HCT116 (cell line): ENCODE results near the gene DNAJC5G. TPM values are rescaled to one million over a fixed set of nuclear protein-coding genes. Genes with fewer than 3 reads are reported as not detected.

Experiments used
- ATAC-seq: fragments of 200-7000 bp; cut with Tn5 transposase; 2 replicates; pipeline ENCODE4 v1.9.1; 2020; ENCODE audit warnings: mild to moderate bottlenecking, moderate library complexity
- BruUV-seq: library from RNA; stranded (reverse); fragments of 400-500 nt; replicated peaks from 2 replicates; lab custom pipeline; 2021; lab: Mats Ljungman, UMichigan
- CTCF ChIA-PET: fragments of 300-600 bp; sonication (Branson Sonifier 250); formaldehyde crosslinking; loops from one replicate; lab custom pipeline; 2021; ENCODE audit warnings: antibody characterized with exemption; lab: Charles Lee
- POLR2A ChIA-PET: fragments of 300-600, 350-600 bp; sonication (Branson Sonifier 250); formaldehyde crosslinking; loops from one replicate; lab custom pipeline; 2021; ENCODE audit warnings: antibody characterized with exemption; lab: Charles Lee
- RAD21 ChIA-PET, 2 experiments: fragments of 300-600 bp; sonication (Branson Sonifier 250); formaldehyde crosslinking; loops; one replicate each; lab custom pipeline; 2023; ENCODE audit warnings: low total read pairs in 2 of 2; ENCODE audit not compliant: uncharacterized antibody in 2 of 2, unreplicated experiment in 2 of 2, low non-redundant PET in 1 of 2; lab: Charles Lee
- DNase-seq: peaks from one replicate; pipeline ENCODE4 v3.0.0-alpha.2; 2010; ENCODE audit warnings: low read depth, low spot score
- H2AFZ ChIP-seq: fragments of 200-600 bp; shearing (Covaris generic), sonication (generic); 2 replicates; pipeline ENCODE4 v1.6.1; 2017; ENCODE audit warnings: low read depth, mixed run types, mixed read lengths, antibody characterized with exemption, low read length; ENCODE audit not compliant: poor library complexity, severe bottlenecking
- H3K27ac ChIP-seq: 2 replicates; pipeline ENCODE4 v1.5.1; 2012; ENCODE audit warnings: low read depth, low read length
- H3K27me3 ChIP-seq: fragments of 200-600 bp; sonication (generic); 2 replicates; pipeline ENCODE4 v1.6.1; 2016; ENCODE audit warnings: mixed run types, low read length, mixed read lengths; ENCODE audit not compliant: insufficient read depth
- H3K36me3 ChIP-seq, 2 experiments: fragments of 200-500 bp in 1 of 2; fragments of 200-600 bp in 1 of 2; sonication (Bioruptor generic) in 1 of 2; sonication (generic) in 1 of 2; 2 replicates each; pipeline versions ENCODE4 v1.5.1 to v1.6.1; 2014 to 2016; ENCODE audit warnings: low read length in 2 of 2, inconsistent platforms in 1 of 2, mixed read lengths in 1 of 2, mixed run types in 1 of 2; ENCODE audit not compliant: insufficient read depth in 2 of 2, control insufficient read depth in 1 of 2
- H3K4me1 ChIP-seq, 2 experiments: fragments of 200-600 bp in 1 of 2; sonication (generic) in 1 of 2; 2 replicates each; pipeline versions ENCODE4 v1.5.1 to v1.6.1; 2012 to 2017; ENCODE audit warnings: low read length in 2 of 2, inconsistent platforms in 1 of 2, mild to moderate bottlenecking in 1 of 2, mixed read lengths in 1 of 2, mixed run types in 1 of 2, moderate library complexity in 1 of 2; ENCODE audit not compliant: insufficient read depth in 2 of 2, control insufficient read depth in 1 of 2
- H3K4me2 ChIP-seq: fragments of 200-600 bp; sonication (generic); 2 replicates; pipeline ENCODE4 v1.6.1; 2017; ENCODE audit warnings: mixed run types, low read length, mixed read lengths
- H3K4me3 ChIP-seq, 2 experiments: fragments of 200-600 bp in 1 of 2; sonication (generic) in 1 of 2; replicated peaks in 1 of 2; 2 replicates each; pipeline ENCODE4 v1.5.1; 2011 to 2016; ENCODE audit warnings: low read length in 2 of 2, control low read depth in 1 of 2, low read depth in 1 of 2, mild to moderate bottlenecking in 1 of 2, mixed read lengths in 1 of 2, mixed run types in 1 of 2
- H3K79me2 ChIP-seq: fragments of 200-600 bp; sonication (generic); 2 replicates; pipeline ENCODE4 v1.6.1; 2017; ENCODE audit warnings: mild to moderate bottlenecking, mixed run types, low read length, moderate library complexity, mixed read lengths; ENCODE audit not compliant: insufficient read depth
- H3K9ac ChIP-seq: fragments of 200-600 bp; sonication (generic); 2 replicates; pipeline ENCODE4 v1.6.1; 2016; ENCODE audit warnings: low read length, mixed read lengths
- H3K9me2 ChIP-seq: fragments of 200-600 bp; sonication (generic), shearing (Covaris generic); 2 replicates; pipeline ENCODE4 v1.6.1; 2017; ENCODE audit warnings: mixed run types, mild to moderate bottlenecking, moderate library complexity; ENCODE audit not compliant: insufficient read depth
- H3K9me3 ChIP-seq, 2 experiments: fragments of 200-500 bp in 1 of 2; fragments of 200-600 bp in 1 of 2; sonication (Bioruptor generic) in 1 of 2; sonication (generic) in 1 of 2; 2 replicates each; pipeline ENCODE4 v1.6.1; 2014 to 2017; ENCODE audit warnings: low read length in 2 of 2, mixed read lengths in 2 of 2, inconsistent platforms in 1 of 2, low read depth in 1 of 2, mild to moderate bottlenecking in 1 of 2, mixed run types in 1 of 2, moderate library complexity in 1 of 2; ENCODE audit not compliant: control insufficient read depth in 1 of 2, insufficient read depth in 1 of 2
- H4K20me1 ChIP-seq: fragments of 200-600 bp; sonication (generic), shearing (Covaris generic); 2 replicates; pipeline ENCODE4 v1.6.1; 2017; ENCODE audit warnings: mixed run types, mild to moderate bottlenecking, moderate library complexity; ENCODE audit not compliant: insufficient read depth
- CBX3 ChIP-seq: IDR thresholded peaks from 2 replicates; pipeline ENCODE4 v1.6.1; 2012; ENCODE audit warnings: low read depth
- CEBPB ChIP-seq: IDR thresholded peaks from 2 replicates; pipeline ENCODE4 v1.6.1; 2012; ENCODE audit warnings: low read depth
- EGR1 ChIP-seq: IDR thresholded peaks from 2 replicates; pipeline ENCODE4 v1.6.1; 2012; ENCODE audit warnings: low read depth
- ELF1 ChIP-seq: IDR thresholded peaks from 2 replicates; pipeline ENCODE4 v1.6.1; 2012; ENCODE audit warnings: low read depth, borderline replicate concordance
- EZH2 ChIP-seq: fragments of 200-600 bp; sonication (generic); IDR thresholded peaks from 2 replicates; pipeline ENCODE4 v1.6.1; 2017; ENCODE audit warnings: antibody characterized with exemption, mixed run types
- EZH2phosphoT487 ChIP-seq: fragments of 200-600 bp; IDR thresholded peaks from 2 replicates; pipeline ENCODE4 v1.6.1; 2018; ENCODE audit warnings: antibody characterized with exemption, borderline replicate concordance
- FOSL1 ChIP-seq: IDR thresholded peaks from 2 replicates; pipeline ENCODE4 v1.6.1; 2012; ENCODE audit warnings: low read depth
- MAX ChIP-seq: IDR thresholded peaks from 2 replicates; pipeline ENCODE4 v1.6.1; 2012
- RAD21 ChIP-seq: IDR thresholded peaks from 2 replicates; pipeline ENCODE4 v1.6.1; 2012; ENCODE audit warnings: low read depth, mild to moderate bottlenecking
- SIN3A ChIP-seq: IDR thresholded peaks from 2 replicates; pipeline ENCODE4 v1.6.1; 2012; ENCODE audit warnings: low read depth
- SP1 ChIP-seq: IDR thresholded peaks from 2 replicates; pipeline ENCODE4 v1.6.1; 2012; ENCODE audit warnings: low read depth
- SRF ChIP-seq: IDR thresholded peaks from 2 replicates; pipeline ENCODE4 v1.6.1; 2012; ENCODE audit warnings: low read depth
- YY1 ChIP-seq: IDR thresholded peaks from 2 replicates; pipeline ENCODE4 v1.6.1; 2011; ENCODE audit warnings: low read length, low read depth, moderate library complexity, mild to moderate bottlenecking; ENCODE audit not compliant: insufficient replicate concordance; ENCODE audit errors: extremely low read depth
- ZFX ChIP-seq: fragments of 450-650 bp; IDR thresholded peaks from 2 replicates; pipeline ENCODE4 v1.6.1; 2017
- ZNF274 ChIP-seq: fragments of 200-500 bp; sonication (Bioruptor generic); IDR thresholded peaks from 2 replicates; pipeline ENCODE4 v1.6.1; 2014; ENCODE audit warnings: mild to moderate bottlenecking, low read depth, low read length, inconsistent platforms
- intact Hi-C: fragments of 100-400 bp; cut with micrococcal nuclease; formaldehyde crosslinking; loops from 2 replicates; pipeline ENCODE4 v1.10.0; 2022
- total RNA-seq: library from RNA; stranded (reverse); gene quantifications from one replicate; pipeline ENCODE4 v1.2.1, GENCODE V29; 2021; ENCODE audit not compliant: unreplicated experiment
- TF ChIP-seq, protein P1 (sequence below): IDR thresholded peaks from 2 replicates; pipeline ENCODE4 v1.6.1; 2012

Gene DNAJC5G
- total RNA-seq, 1 experiment from 2014 or later = 2.5 TPM

DNA sequence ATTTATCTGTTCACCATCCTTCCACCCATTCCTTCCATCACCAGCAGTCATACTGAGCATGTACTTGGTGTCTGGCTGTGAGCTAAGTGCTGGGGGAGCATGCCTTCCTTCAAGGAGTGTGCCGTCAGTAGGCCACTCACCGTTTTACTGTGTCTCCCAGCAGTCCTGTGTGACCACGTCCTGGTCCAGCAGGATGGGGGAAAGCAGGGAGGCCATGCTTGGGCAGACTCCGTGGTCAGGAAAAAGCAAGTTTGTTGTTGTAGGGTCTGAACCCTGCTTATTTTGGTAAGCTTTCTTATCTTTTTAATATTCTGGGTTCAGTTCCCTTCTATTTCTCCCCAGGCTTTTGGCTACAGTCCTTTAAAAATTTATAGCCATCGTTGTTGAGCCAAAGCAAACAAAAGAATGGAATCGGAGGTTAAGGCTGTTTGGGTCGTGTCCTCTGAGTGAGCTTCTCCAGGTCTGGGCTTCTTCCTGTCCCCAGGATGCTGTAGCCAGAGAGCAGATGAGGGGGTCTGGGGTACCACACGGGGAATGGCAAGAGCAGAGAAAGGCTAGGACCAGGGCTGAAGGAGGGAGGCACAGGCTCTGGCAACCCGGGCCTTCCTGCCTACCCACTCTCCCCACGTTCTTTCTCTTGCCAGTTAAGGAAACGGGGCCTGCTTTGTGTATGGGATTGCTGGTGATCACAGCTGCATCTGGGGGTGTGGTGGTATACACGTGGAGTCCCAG is 25.9 kb upstream of the DNAJC5G start:
- Histone ChIP-seq H2AFZ (no peak overlapping the region), H3K4me3 (no peak overlapping the region), H3K27ac (no peak overlapping the region), H3K79me2 (no peaks in the 10 kb centered on the region), H4K20me1 (no peaks in the 10 kb centered on the region), H3K9me2 (no peaks in the 10 kb centered on the region), H3K36me3 (peaks cover 0 to 3% of the 10 kb centered on the region in 2 experiments; a peak in 1 of 4 replicates), H3K9me3 (no peaks in the 10 kb centered on the region)
- ChIA-PET RAD21 (interaction anchor here in 1 of 2 experiments (1.1 kb wide), 1 partner anchor 31 kb away, joined by 3 read pairs; no protein-coding TSS in a partner anchor), CTCF (interaction anchor here (0.6 to 2.1 kb wide), 4 partner anchors 30 to 113 kb away, joined by 3 to 9 read pairs (median 6); no protein-coding TSS in a partner anchor)
- intact Hi-C loops = no loop called here
- DNase-seq (no peak), ATAC-seq (no peak)
- no TSS peak for BruUV-seq
- no peak for TF ChIP-seq EZH2
- TF ChIP-seq, all 23 proteins: peak for 0
- no peaks in the 10 kb centered on the region for H3K27me3 ChIP-seq
- H3K4me2 ChIP-seq = no peak overlapping the region
- POLR2A ChIA-PET = interaction anchor here (1.1 kb wide), 1 partner anchor 31 kb away, joined by 3 read pairs; no protein-coding TSS in a partner anchor
- no peak overlapping the region for H3K9ac ChIP-seq
- peaks cover 0 to 10% of the 10 kb centered on the region in 2 experiments; a peak in 2 of 4 replicates for H3K4me1 ChIP-seq

GRCh38 chr2:27249891-27250651 is 25.2 kb upstream of the DNAJC5G start:
- RAD21 ChIA-PET = no interaction called here
- Histone ChIP-seq H3K4me1 (peaks cover 0 to 10% of the 10 kb centered on the region in 2 experiments; a peak in 2 of 4 replicates), H3K4me3 (no peak overlapping the region), H3K9me3 (no peaks in the 10 kb centered on the region), H3K36me3 (no peaks in the 10 kb centered on the region), H3K9ac (peak overlapping the region; percentile 21; the same call in 1 of the 2 replicates), H3K9me2 (no peaks in the 10 kb centered on the region), H3K27me3 (no peaks in the 10 kb centered on the region), H4K20me1 (no peaks in the 10 kb centered on the region), H3K27ac (no peak overlapping the region), H3K79me2 (no peaks in the 10 kb centered on the region), H2AFZ (peak overlapping the region; percentile 12), H3K4me2 (peak overlapping the region; percentile 41)
- POLR2A ChIA-PET = no interaction called here
- intact Hi-C loops = loop anchor here (1.0 kb wide), 2 partner anchors 30 to 53 kb away; no protein-coding TSS in a partner anchor
- CTCF ChIA-PET = interaction anchor here (0.6 to 2.1 kb wide), 2 partner anchors 53 to 112 kb away, joined by 3 to 8 read pairs; no protein-coding TSS in a partner anchor
- ATAC-seq (peak; percentile 89), DNase-seq (peak; percentile 23)
- no TSS peak for BruUV-seq
- no peak for TF ChIP-seq FOSL1
- TF ChIP-seq EZH2phosphoT487 = no peak
- TF ChIP-seq EGR1 = no peak
- TF ChIP-seq ELF1 = no peak
- no peak for TF ChIP-seq YY1
- peak; percentile 95 for TF ChIP-seq RAD21
- TF ChIP-seq SP1 = no peak
- no peak for TF ChIP-seq ZNF274
- TF ChIP-seq EZH2 = no peak
- TF ChIP-seq, protein P1, sequence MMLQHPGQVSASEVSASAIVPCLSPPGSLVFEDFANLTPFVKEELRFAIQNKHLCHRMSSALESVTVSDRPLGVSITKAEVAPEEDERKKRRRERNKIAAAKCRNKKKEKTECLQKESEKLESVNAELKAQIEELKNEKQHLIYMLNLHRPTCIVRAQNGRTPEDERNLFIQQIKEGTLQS = no peak
- TF ChIP-seq ZFX = peak; percentile 14; the same call in 1 of the 2 replicates
- no peak for TF ChIP-seq SIN3A
- TF ChIP-seq MAX = peak; percentile 54; the same call in 1 of the 2 replicates
- no peak for TF ChIP-seq SRF
- no peak for TF ChIP-seq CEBPB
- no peak for TF ChIP-seq CBX3
